Neuronal stem cell (in vitro differentiated cells): Measurements from ENCODE around the gene NR3C1.

ENCODE experiments used
- DNase-seq: peaks from one replicate; pipeline ENCODE4 v3.0.0-alpha.2; 2013; ENCODE audit warnings: low spot score
- H2AFZ ChIP-seq: one replicate; pipeline ENCODE4 v1.6.1; 2013; ENCODE audit warnings: mild to moderate bottlenecking, low read length, inconsistent platforms
- H2AK5ac ChIP-seq: 2 replicates; pipeline ENCODE4 v1.6.1; 2013; ENCODE audit warnings: low read depth, mild to moderate bottlenecking, inconsistent platforms, low read length, moderate library complexity, mixed read lengths
- H2BK120ac ChIP-seq: 2 replicates; pipeline ENCODE4 v1.6.1; 2013; ENCODE audit warnings: low read depth, mild to moderate bottlenecking, inconsistent platforms, low read length, moderate library complexity, mixed read lengths
- H2BK12ac ChIP-seq: one replicate; pipeline ENCODE4 v1.6.1; 2013; ENCODE audit warnings: low read length, inconsistent platforms
- H2BK15ac ChIP-seq: 2 replicates; pipeline ENCODE4 v1.6.1; 2013; ENCODE audit warnings: mild to moderate bottlenecking, low read length, inconsistent platforms, mixed read lengths
- H2BK5ac ChIP-seq: one replicate; pipeline ENCODE4 v1.6.1; 2013; ENCODE audit warnings: inconsistent platforms, mild to moderate bottlenecking, low read length, moderate library complexity
- H3K14ac ChIP-seq: one replicate; pipeline ENCODE4 v1.6.1; 2013; ENCODE audit warnings: low read length, inconsistent platforms
- H3K18ac ChIP-seq: 2 replicates; pipeline ENCODE4 v1.6.1; 2013; ENCODE audit warnings: low read length, inconsistent platforms
- H3K23ac ChIP-seq: 2 replicates; pipeline ENCODE4 v1.6.1; 2013; ENCODE audit warnings: low read depth, mild to moderate bottlenecking, mixed read lengths, low read length, inconsistent platforms; ENCODE audit not compliant: poor library complexity
- H3K27ac ChIP-seq: replicated peaks from 3 replicates; pipeline ENCODE4 v1.5.1; 2013; ENCODE audit warnings: low read length, inconsistent platforms
- H3K27me3 ChIP-seq, 3 experiments: 2 replicates each; pipeline ENCODE4 v1.6.1; 2013; ENCODE audit warnings: low read length in 3 of 3, mild to moderate bottlenecking in 2 of 3, inconsistent platforms in 1 of 3, low read depth in 1 of 3, mixed read lengths in 1 of 3, moderate library complexity in 1 of 3; ENCODE audit not compliant: control insufficient read depth in 3 of 3, insufficient read depth in 3 of 3
- H3K36me3 ChIP-seq, 2 donors: replicated peaks in 1 of 2; 2 replicates each; pipeline ENCODE4 v1.6.1; 2013; ENCODE audit warnings: low read length in 2 of 2; ENCODE audit not compliant: control insufficient read depth in 2 of 2, insufficient read depth in 2 of 2
- H3K4ac ChIP-seq: 2 replicates; pipeline ENCODE4 v1.6.1; 2013; ENCODE audit warnings: inconsistent platforms, mild to moderate bottlenecking, low read length, moderate library complexity
- H3K4me1 ChIP-seq, 2 donors: 1 replicate in 1 of 2; 2 replicates in 1 of 2; pipeline ENCODE4 v1.6.1; 2013; ENCODE audit warnings: low read length in 2 of 2, low read depth in 1 of 2; ENCODE audit not compliant: control insufficient read depth in 2 of 2, insufficient read depth in 1 of 2
- H3K4me2 ChIP-seq: one replicate; pipeline ENCODE4 v1.6.1; 2013; ENCODE audit warnings: mild to moderate bottlenecking, low read length, inconsistent platforms; ENCODE audit not compliant: insufficient read depth, poor library complexity, severe bottlenecking
- H3K4me3 ChIP-seq, 2 donors: 2 replicates each; pipeline ENCODE4 v1.5.1; 2013; ENCODE audit warnings: low read length in 2 of 2, mild to moderate bottlenecking in 2 of 2, inconsistent platforms in 1 of 2, moderate library complexity in 1 of 2
- H3K79me1 ChIP-seq: one replicate; pipeline ENCODE4 v1.6.1; 2013; ENCODE audit warnings: low read depth, mild to moderate bottlenecking, inconsistent platforms, low read length, moderate library complexity
- H3K9ac ChIP-seq: one replicate; pipeline ENCODE4 v1.6.1; 2013; ENCODE audit warnings: mild to moderate bottlenecking, low read depth, low read length, inconsistent platforms; ENCODE audit not compliant: poor library complexity
- H3K9me3 ChIP-seq, 2 donors: replicated peaks in 1 of 2; 2 replicates each; pipeline versions ENCODE3 to v1.6.1; 2013; ENCODE audit warnings: low read length in 2 of 2, mild to moderate bottlenecking in 2 of 2, inconsistent platforms in 1 of 2, low read depth in 1 of 2, mixed read lengths in 1 of 2, moderate library complexity in 1 of 2; ENCODE audit not compliant: control insufficient read depth in 2 of 2, insufficient read depth in 1 of 2
- H4K8ac ChIP-seq: one replicate; pipeline ENCODE4 v1.6.1; 2013; ENCODE audit warnings: low read depth, mild to moderate bottlenecking, inconsistent platforms, low read length, moderate library complexity
- H4K91ac ChIP-seq: one replicate; pipeline ENCODE4 v1.6.1; 2013; ENCODE audit warnings: low read length, low read depth, mild to moderate bottlenecking, inconsistent platforms; ENCODE audit not compliant: poor library complexity
- WGBS, 2 donors: extraction: QIAGEN DNeasy Blood & Tissue Kit; methylation state at CpG; one replicate each; pipeline ENCODE4 v1.1.7; 2013; ENCODE audit warnings: missing lambda C conversion rate in 2 of 2, mixed read lengths in 1 of 2; ENCODE audit not compliant: insufficient read length in 2 of 2, insufficient replicate concordance in 1 of 2; ENCODE audit errors: extremely low coverage in 2 of 2; 5-methylcytosine and 5-hydroxymethylcytosine counted together

NR3C1 gene

DNA sequence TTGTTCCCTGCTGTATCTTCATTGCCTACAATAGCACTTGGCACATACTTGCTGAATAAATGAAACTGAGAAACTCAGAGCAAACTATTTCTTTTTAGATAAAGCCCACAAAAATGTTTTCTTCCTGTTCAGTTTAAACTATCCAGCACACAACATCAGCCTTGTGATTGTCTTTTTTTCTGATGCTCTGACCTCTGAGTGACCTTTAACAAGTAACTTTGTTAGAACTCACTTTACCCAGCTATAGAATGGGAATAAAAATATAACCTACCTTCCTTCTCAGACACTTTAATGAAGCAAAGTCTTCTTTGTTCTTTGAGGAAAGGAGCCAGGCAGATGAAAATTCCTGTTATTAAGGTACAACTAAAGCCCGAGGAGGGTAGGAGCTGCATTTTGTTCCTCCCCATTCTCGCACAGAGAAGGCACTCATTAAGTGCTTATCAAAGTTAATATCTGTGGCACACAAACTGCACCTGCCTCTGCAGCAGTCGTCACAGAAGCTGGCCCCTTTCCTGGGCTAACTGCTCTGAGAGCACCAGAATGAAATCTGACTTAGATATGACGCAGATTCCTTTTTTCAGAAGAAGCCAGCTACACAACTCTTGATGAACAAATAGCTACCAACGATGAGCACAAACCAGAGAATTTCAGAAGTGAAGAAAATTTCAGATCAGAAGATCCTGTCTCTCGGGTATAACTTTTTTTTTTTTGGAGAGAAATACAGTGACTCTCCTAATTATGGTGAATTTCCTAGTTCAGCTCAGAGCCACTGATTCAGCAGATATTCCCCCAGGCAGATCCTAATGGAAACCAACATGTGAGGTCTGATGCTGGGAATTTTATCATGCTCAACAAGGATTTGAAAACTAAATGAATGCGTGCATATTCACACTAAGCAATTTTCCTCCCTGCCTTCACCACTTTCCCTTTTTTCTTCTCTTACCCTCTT is 31.0 kb upstream of the NR3C1 start:
- Histone ChIP-seq H4K91ac (no peak overlapping the region), H3K79me1 (no peaks in the 10 kb centered on the region), H3K4ac (no peak overlapping the region), H3K4me1 (peaks cover 0 to 6% of the 10 kb centered on the region in 2 donors), H4K8ac (no peak overlapping the region), H3K36me3 (no peaks in the 10 kb centered on the region), H2BK12ac (no peak overlapping the region), H3K27me3 (peaks cover 0 to 4% (median 0%) of the 10 kb centered on the region in 3 experiments), H3K9me3 (no peaks in the 10 kb centered on the region), H3K23ac (no peak overlapping the region), H3K18ac (no peak overlapping the region), H3K9ac (no peak overlapping the region), H2BK15ac (no peak overlapping the region), H3K4me3 (no peak overlapping the region), H2BK5ac (no peak overlapping the region), H2AFZ (no peak overlapping the region), H3K27ac (no peak overlapping the region), H3K14ac (no peak overlapping the region), H2BK120ac (no peak overlapping the region), H2AK5ac (no peak overlapping the region), H3K4me2 (no peak overlapping the region)
- DNase-seq, result no peak
- no CpG with 5 or more reads among the region's 7 CpGs for WGBS, 2 donors

GRCh38 chr5:143433670-143434069 is 30.2 kb upstream of the NR3C1 start:
- H4K91ac ChIP-seq, result no peak overlapping the region
- no peaks in the 10 kb centered on the region for H3K9me3 ChIP-seq
- no peak overlapping the region for H3K18ac ChIP-seq
- no peak overlapping the region for H2BK5ac ChIP-seq
- no peak overlapping the region for H3K4ac ChIP-seq
- H2BK12ac ChIP-seq, result no peak overlapping the region
- peaks cover 0 to 6% of the 10 kb centered on the region in 2 donors for H3K4me1 ChIP-seq
- H2BK120ac ChIP-seq, result no peak overlapping the region
- H3K23ac ChIP-seq, result no peak overlapping the region
- H2AK5ac ChIP-seq, result no peak overlapping the region
- H3K4me2 ChIP-seq, result no peak overlapping the region
- H2BK15ac ChIP-seq, result no peak overlapping the region
- H2AFZ ChIP-seq, result no peak overlapping the region
- no peak overlapping the region for H3K27ac ChIP-seq
- H3K27me3 ChIP-seq, result peaks cover 0 to 4% (median 0%) of the 10 kb centered on the region in 3 experiments
- WGBS, 2 donors, result no CpG with 5 or more reads among the region's 2 CpGs
- no peak overlapping the region for H3K4me3 ChIP-seq
- no peaks in the 10 kb centered on the region for H3K36me3 ChIP-seq
- H3K79me1 ChIP-seq, result no peaks in the 10 kb centered on the region
- no peak overlapping the region for H3K9ac ChIP-seq
- no peak overlapping the region for H4K8ac ChIP-seq
- no peak overlapping the region for H3K14ac ChIP-seq
- DNase-seq, result no peak

GRCh38 chr5:143432658-143433239 is 29.3 kb upstream of the NR3C1 start:
- no peak overlapping the region for H3K9ac ChIP-seq
- no peak overlapping the region for H3K4ac ChIP-seq
- peaks cover 0 to 3% of the 10 kb centered on the region in 2 donors for H3K4me1 ChIP-seq
- no peak overlapping the region for H2AK5ac ChIP-seq
- no CpG with 5 or more reads among the region's 7 CpGs for WGBS, 2 donors
- no peak overlapping the region for H2AFZ ChIP-seq
- no peak overlapping the region for H2BK12ac ChIP-seq
- H3K27me3 ChIP-seq, result peaks cover 0 to 4% (median 0%) of the 10 kb centered on the region in 3 experiments
- H3K36me3 ChIP-seq, result no peaks in the 10 kb centered on the region
- no peaks in the 10 kb centered on the region for H3K9me3 ChIP-seq
- no peak overlapping the region for H4K91ac ChIP-seq
- no peaks in the 10 kb centered on the region for H3K79me1 ChIP-seq
- no peak overlapping the region for H3K4me2 ChIP-seq
- H3K14ac ChIP-seq, result no peak overlapping the region
- no peak overlapping the region for H3K4me3 ChIP-seq
- DNase-seq, result no peak
- H2BK15ac ChIP-seq, result no peak overlapping the region
- H2BK5ac ChIP-seq, result no peak overlapping the region
- no peak overlapping the region for H3K23ac ChIP-seq
- H2BK120ac ChIP-seq, result no peak overlapping the region
- H3K18ac ChIP-seq, result no peak overlapping the region
- H3K27ac ChIP-seq, result no peak overlapping the region
- no peak overlapping the region for H4K8ac ChIP-seq

DNA sequence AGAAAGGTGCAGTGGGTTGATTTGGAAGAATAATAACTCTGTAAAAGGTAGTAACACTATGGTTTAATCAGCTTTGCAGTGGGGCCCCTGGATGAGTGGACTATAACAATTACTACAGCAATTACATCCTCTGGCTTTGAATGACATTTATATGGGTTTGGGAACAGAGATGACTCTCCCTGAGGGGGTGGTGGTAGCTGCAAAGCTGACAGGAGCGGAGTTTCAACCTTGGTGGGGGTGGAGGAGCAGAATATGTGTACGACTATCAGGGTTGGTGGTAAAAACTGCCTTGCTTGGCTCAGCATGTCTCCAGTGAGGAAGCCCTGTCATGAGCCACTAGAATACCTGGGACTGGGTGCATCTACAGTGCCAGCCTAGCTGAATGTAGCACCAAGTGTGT is 28.3 kb upstream of the NR3C1 start:
- Histone ChIP-seq H3K27ac (no peak overlapping the region), H4K91ac (no peak overlapping the region), H3K79me1 (no peaks in the 10 kb centered on the region), H4K8ac (no peak overlapping the region), H3K4ac (no peak overlapping the region), H3K27me3 (peaks cover 0 to 4% (median 0%) of the 10 kb centered on the region in 3 experiments), H2BK120ac (no peak overlapping the region), H3K36me3 (no peaks in the 10 kb centered on the region), H3K14ac (no peak overlapping the region), H2BK5ac (no peak overlapping the region), H2BK12ac (no peak overlapping the region), H2BK15ac (no peak overlapping the region), H3K23ac (no peak overlapping the region), H2AK5ac (no peak overlapping the region), H2AFZ (no peak overlapping the region), H3K4me1 (no peaks in the 10 kb centered on the region), H3K4me2 (no peak overlapping the region), H3K18ac (no peak overlapping the region), H3K9ac (no peak overlapping the region), H3K4me3 (no peak overlapping the region), H3K9me3 (no peaks in the 10 kb centered on the region)
- DNase-seq, result no peak
- WGBS, 2 donors, result no CpG with 5 or more reads among the region's 2 CpGs
